ENCODE measurements around the gene CHML.

The CHML gene

DNA sequence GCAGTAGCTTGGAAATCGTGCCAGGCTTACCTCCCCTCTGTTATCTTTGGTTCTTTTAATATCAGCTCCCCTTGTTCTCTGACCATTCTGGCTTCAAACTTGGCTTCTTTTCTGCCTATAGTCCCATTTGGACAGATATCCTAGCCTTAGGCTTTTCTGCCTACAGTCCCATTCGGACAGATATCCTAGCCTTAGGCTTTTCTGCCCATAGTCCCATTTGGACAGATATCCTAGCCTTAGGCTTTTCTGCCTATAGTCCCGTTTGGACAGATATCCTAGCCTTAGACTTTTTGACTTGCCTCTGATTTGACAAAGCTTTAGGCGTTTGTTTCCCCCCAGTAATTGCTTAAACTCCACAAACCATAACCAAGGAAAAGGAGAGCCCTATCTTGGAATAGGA, 25.6 kb downstream of the CHML start (continued):
- TF ChIP-seq, protein P1, sequence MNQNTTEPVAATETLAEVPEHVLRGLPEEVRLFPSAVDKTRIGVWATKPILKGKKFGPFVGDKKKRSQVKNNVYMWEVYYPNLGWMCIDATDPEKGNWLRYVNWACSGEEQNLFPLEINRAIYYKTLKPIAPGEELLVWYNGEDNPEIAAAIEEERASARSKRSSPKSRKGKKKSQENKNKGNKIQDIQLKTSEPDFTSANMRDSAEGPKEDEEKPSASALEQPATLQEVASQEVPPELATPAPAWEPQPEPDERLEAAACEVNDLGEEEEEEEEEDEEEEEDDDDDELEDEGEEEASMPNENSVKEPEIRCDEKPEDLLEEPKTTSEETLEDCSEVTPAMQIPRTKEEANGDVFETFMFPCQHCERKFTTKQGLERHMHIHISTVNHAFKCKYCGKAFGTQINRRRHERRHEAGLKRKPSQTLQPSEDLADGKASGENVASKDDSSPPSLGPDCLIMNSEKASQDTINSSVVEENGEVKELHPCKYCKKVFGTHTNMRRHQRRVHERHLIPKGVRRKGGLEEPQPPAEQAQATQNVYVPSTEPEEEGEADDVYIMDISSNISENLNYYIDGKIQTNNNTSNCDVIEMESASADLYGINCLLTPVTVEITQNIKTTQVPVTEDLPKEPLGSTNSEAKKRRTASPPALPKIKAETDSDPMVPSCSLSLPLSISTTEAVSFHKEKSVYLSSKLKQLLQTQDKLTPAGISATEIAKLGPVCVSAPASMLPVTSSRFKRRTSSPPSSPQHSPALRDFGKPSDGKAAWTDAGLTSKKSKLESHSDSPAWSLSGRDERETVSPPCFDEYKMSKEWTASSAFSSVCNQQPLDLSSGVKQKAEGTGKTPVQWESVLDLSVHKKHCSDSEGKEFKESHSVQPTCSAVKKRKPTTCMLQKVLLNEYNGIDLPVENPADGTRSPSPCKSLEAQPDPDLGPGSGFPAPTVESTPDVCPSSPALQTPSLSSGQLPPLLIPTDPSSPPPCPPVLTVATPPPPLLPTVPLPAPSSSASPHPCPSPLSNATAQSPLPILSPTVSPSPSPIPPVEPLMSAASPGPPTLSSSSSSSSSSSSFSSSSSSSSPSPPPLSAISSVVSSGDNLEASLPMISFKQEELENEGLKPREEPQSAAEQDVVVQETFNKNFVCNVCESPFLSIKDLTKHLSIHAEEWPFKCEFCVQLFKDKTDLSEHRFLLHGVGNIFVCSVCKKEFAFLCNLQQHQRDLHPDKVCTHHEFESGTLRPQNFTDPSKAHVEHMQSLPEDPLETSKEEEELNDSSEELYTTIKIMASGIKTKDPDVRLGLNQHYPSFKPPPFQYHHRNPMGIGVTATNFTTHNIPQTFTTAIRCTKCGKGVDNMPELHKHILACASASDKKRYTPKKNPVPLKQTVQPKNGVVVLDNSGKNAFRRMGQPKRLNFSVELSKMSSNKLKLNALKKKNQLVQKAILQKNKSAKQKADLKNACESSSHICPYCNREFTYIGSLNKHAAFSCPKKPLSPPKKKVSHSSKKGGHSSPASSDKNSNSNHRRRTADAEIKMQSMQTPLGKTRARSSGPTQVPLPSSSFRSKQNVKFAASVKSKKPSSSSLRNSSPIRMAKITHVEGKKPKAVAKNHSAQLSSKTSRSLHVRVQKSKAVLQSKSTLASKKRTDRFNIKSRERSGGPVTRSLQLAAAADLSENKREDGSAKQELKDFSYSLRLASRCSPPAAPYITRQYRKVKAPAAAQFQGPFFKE (tag by site-specific recombination; IDR thresholded peaks at IDR 0.05; ENCODE audit: borderline replicate concordance), result no peak
- TF ChIP-seq SP7 (tag by site-specific recombination; IDR thresholded peaks at IDR 0.05), result no peak
- no peak for TF ChIP-seq ZNF16 (tag by site-specific recombination; IDR thresholded peaks at IDR 0.05; ENCODE audit: low read depth)
- no peak for TF ChIP-seq ZXDB (tag by site-specific recombination; IDR thresholded peaks at IDR 0.05)
- TF ChIP-seq, protein P2, sequence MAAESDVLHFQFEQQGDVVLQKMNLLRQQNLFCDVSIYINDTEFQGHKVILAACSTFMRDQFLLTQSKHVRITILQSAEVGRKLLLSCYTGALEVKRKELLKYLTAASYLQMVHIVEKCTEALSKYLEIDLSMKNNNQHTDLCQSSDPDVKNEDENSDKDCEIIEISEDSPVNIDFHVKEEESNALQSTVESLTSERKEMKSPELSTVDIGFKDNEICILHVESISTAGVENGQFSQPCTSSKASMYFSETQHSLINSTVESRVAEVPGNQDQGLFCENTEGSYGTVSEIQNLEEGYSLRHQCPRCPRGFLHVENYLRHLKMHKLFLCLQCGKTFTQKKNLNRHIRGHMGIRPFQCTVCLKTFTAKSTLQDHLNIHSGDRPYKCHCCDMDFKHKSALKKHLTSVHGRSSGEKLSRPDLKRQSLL (tag by site-specific recombination; IDR thresholded peaks at IDR 0.05), result no peak

DNA sequence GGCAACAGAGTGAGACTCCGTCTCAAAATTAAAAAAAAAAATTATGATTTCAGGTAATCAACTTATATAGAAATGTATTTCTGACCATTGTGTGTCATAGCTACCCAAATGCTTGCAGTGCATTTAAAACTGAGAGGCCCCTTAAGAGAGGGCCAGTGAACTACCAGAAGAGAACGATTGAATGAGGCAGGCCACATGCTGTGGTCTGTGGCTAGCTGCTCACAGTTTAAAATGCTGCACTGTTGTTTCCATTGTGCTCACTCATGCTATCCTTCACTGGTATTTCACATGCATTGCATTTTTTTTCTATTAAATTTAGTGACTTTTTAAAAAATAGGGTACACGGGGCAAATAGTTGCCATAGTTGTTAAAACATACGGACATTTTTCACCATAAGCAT, 26.0 kb downstream of the CHML start:
- no peaks in the 10 kb centered on the region for H3K4me1 ChIP-seq (ENCODE audit: control insufficient read depth, insufficient read depth, low read length)
- POLR2A ChIA-PET, result no interaction called here
- no peaks in the 10 kb centered on the region for H3K9me3 ChIP-seq (ENCODE audit: control insufficient read depth, insufficient read depth, low read depth, low read length)
- CTCF ChIA-PET, result interaction anchor here (0.7 to 2.4 kb wide), 2 partner anchors 13 to 221 kb away, joined by 3 to 14 read pairs; no protein-coding TSS in a partner anchor
- H3K4me3 ChIP-seq (ENCODE audit: low read depth, low read length), result no peak overlapping the region
- no peak for TF ChIP-seq OSR2 (tag by site-specific recombination; IDR thresholded peaks at IDR 0.05)
- TF ChIP-seq ZNF133 (tag by site-specific recombination; IDR thresholded peaks at IDR 0.05), result no peak
- TF ChIP-seq, protein P3, sequence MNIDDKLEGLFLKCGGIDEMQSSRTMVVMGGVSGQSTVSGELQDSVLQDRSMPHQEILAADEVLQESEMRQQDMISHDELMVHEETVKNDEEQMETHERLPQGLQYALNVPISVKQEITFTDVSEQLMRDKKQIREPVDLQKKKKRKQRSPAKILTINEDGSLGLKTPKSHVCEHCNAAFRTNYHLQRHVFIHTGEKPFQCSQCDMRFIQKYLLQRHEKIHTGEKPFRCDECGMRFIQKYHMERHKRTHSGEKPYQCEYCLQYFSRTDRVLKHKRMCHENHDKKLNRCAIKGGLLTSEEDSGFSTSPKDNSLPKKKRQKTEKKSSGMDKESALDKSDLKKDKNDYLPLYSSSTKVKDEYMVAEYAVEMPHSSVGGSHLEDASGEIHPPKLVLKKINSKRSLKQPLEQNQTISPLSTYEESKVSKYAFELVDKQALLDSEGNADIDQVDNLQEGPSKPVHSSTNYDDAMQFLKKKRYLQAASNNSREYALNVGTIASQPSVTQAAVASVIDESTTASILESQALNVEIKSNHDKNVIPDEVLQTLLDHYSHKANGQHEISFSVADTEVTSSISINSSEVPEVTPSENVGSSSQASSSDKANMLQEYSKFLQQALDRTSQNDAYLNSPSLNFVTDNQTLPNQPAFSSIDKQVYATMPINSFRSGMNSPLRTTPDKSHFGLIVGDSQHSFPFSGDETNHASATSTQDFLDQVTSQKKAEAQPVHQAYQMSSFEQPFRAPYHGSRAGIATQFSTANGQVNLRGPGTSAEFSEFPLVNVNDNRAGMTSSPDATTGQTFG (tag by site-specific recombination; IDR thresholded peaks at IDR 0.05; ENCODE audit: borderline replicate concordance), result no peak
- TF ChIP-seq, protein P4, sequence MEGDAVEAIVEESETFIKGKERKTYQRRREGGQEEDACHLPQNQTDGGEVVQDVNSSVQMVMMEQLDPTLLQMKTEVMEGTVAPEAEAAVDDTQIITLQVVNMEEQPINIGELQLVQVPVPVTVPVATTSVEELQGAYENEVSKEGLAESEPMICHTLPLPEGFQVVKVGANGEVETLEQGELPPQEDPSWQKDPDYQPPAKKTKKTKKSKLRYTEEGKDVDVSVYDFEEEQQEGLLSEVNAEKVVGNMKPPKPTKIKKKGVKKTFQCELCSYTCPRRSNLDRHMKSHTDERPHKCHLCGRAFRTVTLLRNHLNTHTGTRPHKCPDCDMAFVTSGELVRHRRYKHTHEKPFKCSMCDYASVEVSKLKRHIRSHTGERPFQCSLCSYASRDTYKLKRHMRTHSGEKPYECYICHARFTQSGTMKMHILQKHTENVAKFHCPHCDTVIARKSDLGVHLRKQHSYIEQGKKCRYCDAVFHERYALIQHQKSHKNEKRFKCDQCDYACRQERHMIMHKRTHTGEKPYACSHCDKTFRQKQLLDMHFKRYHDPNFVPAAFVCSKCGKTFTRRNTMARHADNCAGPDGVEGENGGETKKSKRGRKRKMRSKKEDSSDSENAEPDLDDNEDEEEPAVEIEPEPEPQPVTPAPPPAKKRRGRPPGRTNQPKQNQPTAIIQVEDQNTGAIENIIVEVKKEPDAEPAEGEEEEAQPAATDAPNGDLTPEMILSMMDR (tag by site-specific recombination; IDR thresholded peaks at IDR 0.05), result no peak
- no peak for TF ChIP-seq KLF9 (tag by site-specific recombination; IDR thresholded peaks at IDR 0.05; ENCODE audit: low read depth)
- no peak for TF ChIP-seq ZNF239 (tag by site-specific recombination; IDR thresholded peaks at IDR 0.05)
- no peak for TF ChIP-seq ZBTB20 (tag by site-specific recombination; IDR thresholded peaks at IDR 0.05)
- TF ChIP-seq, protein P5, sequence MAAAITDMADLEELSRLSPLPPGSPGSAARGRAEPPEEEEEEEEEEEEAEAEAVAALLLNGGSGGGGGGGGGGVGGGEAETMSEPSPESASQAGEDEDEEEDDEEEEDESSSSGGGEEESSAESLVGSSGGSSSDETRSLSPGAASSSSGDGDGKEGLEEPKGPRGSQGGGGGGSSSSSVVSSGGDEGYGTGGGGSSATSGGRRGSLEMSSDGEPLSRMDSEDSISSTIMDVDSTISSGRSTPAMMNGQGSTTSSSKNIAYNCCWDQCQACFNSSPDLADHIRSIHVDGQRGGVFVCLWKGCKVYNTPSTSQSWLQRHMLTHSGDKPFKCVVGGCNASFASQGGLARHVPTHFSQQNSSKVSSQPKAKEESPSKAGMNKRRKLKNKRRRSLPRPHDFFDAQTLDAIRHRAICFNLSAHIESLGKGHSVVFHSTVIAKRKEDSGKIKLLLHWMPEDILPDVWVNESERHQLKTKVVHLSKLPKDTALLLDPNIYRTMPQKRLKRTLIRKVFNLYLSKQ (tag by site-specific recombination; IDR thresholded peaks at IDR 0.05; ENCODE audit: borderline replicate concordance), result no peak
- TF ChIP-seq ZNF785 (tag by site-specific recombination; IDR thresholded peaks at IDR 0.05), result no peak
- no peak for TF ChIP-seq ZNF302 (tag by site-specific recombination; IDR thresholded peaks at IDR 0.05; ENCODE audit: low read depth)
- no peak for TF ChIP-seq ZNF670 (tag by site-specific recombination; IDR thresholded peaks at IDR 0.05; ENCODE audit: low read depth)
- TF ChIP-seq ZNF404 (tag by site-specific recombination; IDR thresholded peaks at IDR 0.05), result no peak
- TF ChIP-seq, protein P6, sequence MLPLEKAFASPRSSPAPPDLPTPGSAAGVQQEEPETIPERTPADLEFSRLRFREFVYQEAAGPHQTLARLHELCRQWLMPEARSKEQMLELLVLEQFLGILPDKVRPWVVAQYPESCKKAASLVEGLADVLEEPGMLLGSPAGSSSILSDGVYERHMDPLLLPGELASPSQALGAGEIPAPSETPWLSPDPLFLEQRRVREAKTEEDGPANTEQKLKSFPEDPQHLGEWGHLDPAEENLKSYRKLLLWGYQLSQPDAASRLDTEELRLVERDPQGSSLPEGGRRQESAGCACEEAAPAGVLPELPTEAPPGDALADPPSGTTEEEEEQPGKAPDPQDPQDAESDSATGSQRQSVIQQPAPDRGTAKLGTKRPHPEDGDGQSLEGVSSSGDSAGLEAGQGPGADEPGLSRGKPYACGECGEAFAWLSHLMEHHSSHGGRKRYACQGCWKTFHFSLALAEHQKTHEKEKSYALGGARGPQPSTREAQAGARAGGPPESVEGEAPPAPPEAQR (tag by site-specific recombination; IDR thresholded peaks at IDR 0.05), result no peak
- TF ChIP-seq ZNF223 (tag by site-specific recombination; IDR thresholded peaks at IDR 0.05), result no peak
- TF ChIP-seq ZNF211 (tag by site-specific recombination; IDR thresholded peaks at IDR 0.05; ENCODE audit: low read depth), result no peak
- TF ChIP-seq SP7 (tag by site-specific recombination; IDR thresholded peaks at IDR 0.05), result no peak
- no peak for TF ChIP-seq ZBTB17 (tag by site-specific recombination; IDR thresholded peaks at IDR 0.05)
- TF ChIP-seq ZNF366 (tag by site-specific recombination; conservative IDR thresholded peaks at IDR 0.05), result no peak
- TF ChIP-seq ZNF843 (tag by site-specific recombination; IDR thresholded peaks at IDR 0.05), result no peak
- H3K27ac ChIP-seq (ENCODE audit: extremely low read depth, low read depth, low read length), result no peak overlapping the region
- no peaks in the 10 kb centered on the region for H3K36me3 ChIP-seq (ENCODE audit: control insufficient read depth in 2 of 2, insufficient read depth in 1 of 2, low read length in 2 of 2)

Data from HEK293 (cell line).